HepG2 (cell line): ENCODE results near the gene SAMD8.

Experiments
- DBP ChIP-seq: sonication (generic); formaldehyde crosslinking; IDR thresholded peaks from 2 replicates; pipeline ENCODE4 v1.4.0; 2020; ENCODE audit warnings: missing genetic modification reagents; ENCODE audit errors: not compliant biosample characterization
- EP300 ChIP-seq, 3 experiments: sonication (generic) in 1 of 3; formaldehyde crosslinking in 1 of 3; IDR thresholded peaks; 2 replicates each; pipeline versions ENCODE4 v1.5.1 to v1.6.1; 2011 to 2020; ENCODE audit warnings: low read depth in 2 of 3, low read length in 2 of 3, borderline replicate concordance in 1 of 3, improper control_type of control experiment in 1 of 3, mild to moderate bottlenecking in 1 of 3, missing genetic modification reagents in 1 of 3, moderate library complexity in 1 of 3
- EZH2 ChIP-seq: conservative IDR thresholded peaks from 2 replicates; pipeline ENCODE4 v1.6.1; 2012; ENCODE audit warnings: mild to moderate bottlenecking, low read depth, low read length, moderate library complexity
- FOSL1 ChIP-seq: sonication (generic); formaldehyde crosslinking; IDR thresholded peaks from 2 replicates; pipeline ENCODE4 v1.9.0; 2021; ENCODE audit warnings: missing genetic modification reagents, borderline replicate concordance
- KLF13 ChIP-seq: sonication (generic); formaldehyde crosslinking; IDR thresholded peaks from 2 replicates; pipeline ENCODE4 v1.4.0; 2020; ENCODE audit warnings: mild to moderate bottlenecking, missing genetic modification reagents
- PAX8 ChIP-seq: sonication (generic); formaldehyde crosslinking; IDR thresholded peaks from 2 replicates; pipeline ENCODE4 v1.8.0; 2022; ENCODE audit warnings: mild to moderate bottlenecking, missing genetic modification reagents, borderline replicate concordance
- SRF ChIP-seq: IDR thresholded peaks from 2 replicates; pipeline ENCODE4 v1.6.1; 2011; ENCODE audit warnings: mild to moderate bottlenecking, low read depth, low read length, moderate library complexity
- TAF1 ChIP-seq: sonication (generic); formaldehyde crosslinking; IDR thresholded peaks from 2 replicates; pipeline ENCODE4 v1.4.0; 2020; ENCODE audit warnings: missing genetic modification reagents
- TARDBP ChIP-seq: sonication (generic); formaldehyde crosslinking; IDR thresholded peaks from 2 replicates; pipeline ENCODE4 v1.8.0; 2022; ENCODE audit warnings: mild to moderate bottlenecking, missing genetic modification reagents
- ZNF10 ChIP-seq: sonication (generic); formaldehyde crosslinking; IDR thresholded peaks from 2 replicates; pipeline ENCODE4 v1.4.0; 2020; ENCODE audit warnings: mild to moderate bottlenecking, low read depth, missing genetic modification reagents, borderline replicate concordance
- ZNF24 ChIP-seq: fragments of 450-650 bp; IDR thresholded peaks from 2 replicates; pipeline ENCODE4 v1.6.1; 2017; ENCODE audit warnings: antibody characterized with exemption, mild to moderate bottlenecking
- ZNF274 ChIP-seq: sonication (generic); formaldehyde crosslinking; IDR thresholded peaks from 2 replicates; pipeline ENCODE4 v1.5.1; 2020; ENCODE audit warnings: mild to moderate bottlenecking, missing genetic modification reagents

DNA sequence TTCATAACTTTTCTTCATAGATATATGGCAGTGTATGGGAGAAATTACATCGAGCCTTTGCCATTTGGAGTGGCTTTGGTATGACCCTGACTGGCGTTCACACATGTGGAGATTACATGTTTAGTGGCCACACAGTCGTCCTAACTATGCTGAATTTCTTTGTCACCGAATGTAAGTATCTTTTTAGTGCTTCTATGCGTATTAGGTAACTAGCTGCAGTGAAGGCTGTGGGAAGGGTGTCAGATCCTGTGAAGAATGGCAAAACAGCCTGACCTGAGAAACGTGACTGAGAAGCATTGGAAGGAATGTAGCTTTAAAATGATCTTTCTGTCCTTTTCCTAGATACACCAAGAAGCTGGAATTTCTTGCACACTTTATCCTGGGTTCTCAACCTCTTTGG, 64.6 kb downstream of the SAMD8 start:
- no peak for TF ChIP-seq SRF
- no peak for TF ChIP-seq DBP
- TF ChIP-seq ZNF10 (CRISPR knock-in tag): no peak
- no peak for TF ChIP-seq EP300 (IDR thresholded peaks at IDR 0.05; ENCODE audit: low read depth in 2 of 2, low read length in 2 of 2)
- TF ChIP-seq EP300 (CRISPR knock-in tag; IDR thresholded peaks at IDR 0.05; ENCODE audit: borderline replicate concordance): no peak
- TF ChIP-seq FOSL1 (CRISPR knock-in tag): no peak
- TF ChIP-seq ZNF274 (CRISPR knock-in tag): no peak
- TF ChIP-seq ZNF24: no peak
- no peak for TF ChIP-seq PAX8
- no peak for TF ChIP-seq KLF13 (CRISPR knock-in tag)
- TF ChIP-seq EZH2: no peak
- TF ChIP-seq TARDBP (CRISPR knock-in tag): no peak
- no peak for TF ChIP-seq TAF1 (CRISPR knock-in tag)
